SU-DHL-6 (cell line): ENCODE measurements around the gene TFIP11.

Experiments
- CTCF ChIP-seq: fragments of 200-600 bp; sonication (generic); IDR thresholded peaks from one replicate; pipeline ENCODE4 v1.5.1; 2017; ENCODE audit warnings: antibody characterized with exemption, mild to moderate bottlenecking, low read length, moderate library complexity; ENCODE audit not compliant: insufficient read depth, poor library complexity, severe bottlenecking
- EZH2phosphoT487 ChIP-seq: fragments of 200-600 bp; sonication (generic), shearing (Covaris generic); conservative IDR thresholded peaks from 2 replicates; pipeline ENCODE4 v1.6.1; 2018; ENCODE audit warnings: mild to moderate bottlenecking, antibody characterized with exemption, low read length, moderate library complexity, mixed read lengths

GRCh38 chr22:26553056-26553752 lies 40.9 kb upstream of the TFIP11 start:
- TF ChIP-seq CTCF (no peak), EZH2phosphoT487 (no peak)
